PFSK-1 (cell line): Measurements from ENCODE around the gene ZSCAN9.

ENCODE experiments used
- FOXP2 ChIP-seq: optimal IDR thresholded peaks from 2 replicates; pipeline ENCODE3; 2011; ENCODE audit warnings: borderline replicate concordance, control low read depth, inconsistent platforms; ENCODE audit not compliant: insufficient read depth; ENCODE audit errors: extremely low read length, extremely low read depth
- POLR2AphosphoS5 ChIP-seq: IDR thresholded peaks from 2 replicates; pipeline ENCODE4 v1.6.1; 2012; ENCODE audit warnings: low read depth, mild to moderate bottlenecking, control low read depth, low read length, moderate library complexity
- SIN3A ChIP-seq: IDR thresholded peaks from 2 replicates; pipeline ENCODE4 v1.6.1; 2012; ENCODE audit warnings: mild to moderate bottlenecking, low read length, moderate library complexity, borderline replicate concordance; ENCODE audit not compliant: insufficient read depth
- TAF1 ChIP-seq: IDR thresholded peaks from 2 replicates; pipeline ENCODE4 v1.6.1; 2012; ENCODE audit warnings: low read length, control low read depth, borderline replicate concordance; ENCODE audit not compliant: insufficient read depth
- TF ChIP-seq, protein P1 (sequence below), 2 experiments: IDR thresholded peaks; 2 replicates each; pipeline versions ENCODE4 v1.6.1 to v1.8.0; 2011 to 2012; ENCODE audit warnings: low read depth in 2 of 2, low read length in 2 of 2, control low read depth in 1 of 2, inconsistent platforms in 1 of 2, mild to moderate bottlenecking in 1 of 2, moderate library complexity in 1 of 2; ENCODE audit not compliant: insufficient read depth in 1 of 2

DNA sequence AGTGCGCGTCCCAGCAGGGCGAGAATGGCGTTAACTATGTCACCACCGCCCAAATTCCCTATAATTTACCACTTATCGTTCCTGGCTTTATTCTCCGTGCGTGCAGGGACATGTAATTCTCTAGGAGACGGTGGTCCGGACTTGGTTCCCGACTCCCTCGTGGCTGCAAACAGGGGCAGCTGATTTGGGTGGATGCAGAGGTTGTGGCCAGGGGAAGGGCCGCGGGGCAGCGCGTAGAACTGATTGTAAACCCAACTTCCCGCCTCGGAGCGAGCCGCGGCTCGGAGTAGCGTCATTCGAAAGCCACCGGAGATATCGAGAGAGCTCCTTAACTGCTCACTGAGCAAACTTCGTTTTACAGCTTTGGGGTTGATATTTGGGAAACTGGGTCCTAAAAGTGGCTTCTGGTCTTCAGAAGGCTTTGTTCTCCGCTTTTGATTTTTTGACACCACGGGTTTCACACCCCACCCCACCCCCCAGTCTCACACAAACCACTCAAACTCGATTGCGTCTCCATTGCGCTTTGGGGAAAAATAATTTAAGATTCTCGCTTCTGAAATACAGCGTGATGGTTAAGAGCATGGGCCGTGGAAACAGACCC is 17.5 kb upstream of the ZSCAN9 start:
- TF ChIP-seq TAF1, result no peak
- no peak for TF ChIP-seq POLR2AphosphoS5
- TF ChIP-seq, protein P1, sequence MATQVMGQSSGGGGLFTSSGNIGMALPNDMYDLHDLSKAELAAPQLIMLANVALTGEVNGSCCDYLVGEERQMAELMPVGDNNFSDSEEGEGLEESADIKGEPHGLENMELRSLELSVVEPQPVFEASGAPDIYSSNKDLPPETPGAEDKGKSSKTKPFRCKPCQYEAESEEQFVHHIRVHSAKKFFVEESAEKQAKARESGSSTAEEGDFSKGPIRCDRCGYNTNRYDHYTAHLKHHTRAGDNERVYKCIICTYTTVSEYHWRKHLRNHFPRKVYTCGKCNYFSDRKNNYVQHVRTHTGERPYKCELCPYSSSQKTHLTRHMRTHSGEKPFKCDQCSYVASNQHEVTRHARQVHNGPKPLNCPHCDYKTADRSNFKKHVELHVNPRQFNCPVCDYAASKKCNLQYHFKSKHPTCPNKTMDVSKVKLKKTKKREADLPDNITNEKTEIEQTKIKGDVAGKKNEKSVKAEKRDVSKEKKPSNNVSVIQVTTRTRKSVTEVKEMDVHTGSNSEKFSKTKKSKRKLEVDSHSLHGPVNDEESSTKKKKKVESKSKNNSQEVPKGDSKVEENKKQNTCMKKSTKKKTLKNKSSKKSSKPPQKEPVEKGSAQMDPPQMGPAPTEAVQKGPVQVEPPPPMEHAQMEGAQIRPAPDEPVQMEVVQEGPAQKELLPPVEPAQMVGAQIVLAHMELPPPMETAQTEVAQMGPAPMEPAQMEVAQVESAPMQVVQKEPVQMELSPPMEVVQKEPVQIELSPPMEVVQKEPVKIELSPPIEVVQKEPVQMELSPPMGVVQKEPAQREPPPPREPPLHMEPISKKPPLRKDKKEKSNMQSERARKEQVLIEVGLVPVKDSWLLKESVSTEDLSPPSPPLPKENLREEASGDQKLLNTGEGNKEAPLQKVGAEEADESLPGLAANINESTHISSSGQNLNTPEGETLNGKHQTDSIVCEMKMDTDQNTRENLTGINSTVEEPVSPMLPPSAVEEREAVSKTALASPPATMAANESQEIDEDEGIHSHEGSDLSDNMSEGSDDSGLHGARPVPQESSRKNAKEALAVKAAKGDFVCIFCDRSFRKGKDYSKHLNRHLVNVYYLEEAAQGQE (IDR thresholded peaks at IDR 0.05; ENCODE audit: insufficient read depth in 1 of 2, low read depth in 2 of 2, low read length in 2 of 2), result no peak
- TF ChIP-seq SIN3A, result no peak
- TF ChIP-seq FOXP2, result no peak
